HG02870 (cell line): Measurements from ENCODE around the gene GABBR2.
"Not testable (repeated sequence)": the region's sequence is repeated elsewhere in the genome, so short reads cannot be mapped to it uniquely, and the experiment has no call there.

Experiments
- ATAC-seq: cut with Tn5 transposase; IDR thresholded peaks from one replicate; pipeline ENCODE4 v1.9.1; 2021; ENCODE audit warnings: mild to moderate bottlenecking, moderate library complexity; ENCODE audit not compliant: unreplicated experiment

GABBR2 gene

DNA sequence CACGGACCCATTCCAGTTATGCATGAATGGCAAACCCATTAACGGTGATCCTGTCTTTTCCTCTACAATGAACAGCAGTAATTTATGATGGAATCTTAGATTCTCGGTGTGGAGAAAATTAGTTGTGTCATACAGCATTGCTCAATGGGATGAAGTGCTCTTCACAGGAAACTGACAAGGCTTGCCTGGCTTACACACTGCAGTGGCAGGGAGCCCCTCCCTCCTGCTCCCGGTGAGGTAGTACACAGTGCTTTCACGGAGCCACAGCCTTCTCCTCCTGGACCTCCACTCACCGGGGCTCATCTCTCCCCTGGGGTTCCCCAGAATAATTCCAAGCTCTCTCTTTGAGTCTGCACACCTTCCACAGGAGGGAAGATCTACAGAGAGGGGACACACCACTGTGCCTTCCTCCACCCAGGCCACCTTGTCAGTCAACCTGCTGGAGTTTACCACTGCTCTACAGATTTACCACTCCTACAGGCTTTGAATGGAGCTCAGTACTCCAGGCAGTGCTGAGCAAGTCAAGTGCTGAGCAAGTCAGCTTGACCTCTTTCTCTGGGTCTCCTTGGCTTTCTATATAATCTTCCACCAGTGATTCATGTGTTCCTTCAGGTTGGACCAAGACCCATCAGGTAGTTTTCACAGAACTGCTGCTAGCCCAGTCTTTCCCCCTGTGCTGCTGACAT, 394.2 kb downstream of the GABBR2 start:
- ATAC-seq, result no peak

DNA sequence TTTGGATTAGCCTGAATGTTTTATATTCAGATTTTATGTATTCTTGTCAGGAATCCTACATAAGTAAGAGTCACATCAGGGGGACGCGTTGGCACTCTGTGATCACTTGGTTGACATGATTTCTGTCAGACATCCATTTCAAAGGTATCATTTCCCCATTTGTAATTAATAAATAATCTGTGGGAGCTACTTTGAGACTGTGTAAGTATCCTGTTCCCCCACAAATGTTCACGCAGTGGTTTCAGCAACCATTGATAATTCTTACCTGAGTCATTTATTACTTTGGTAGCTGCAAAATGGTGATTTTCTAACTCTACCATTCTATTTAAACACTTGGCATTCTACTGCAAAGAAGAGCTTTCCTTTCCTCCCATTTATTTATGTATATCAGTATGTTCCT, 396.4 kb downstream of the GABBR2 start:
- no peak for ATAC-seq

GRCh38 chr9:98311541-98311940, 397.2 kb downstream of the GABBR2 start:
- ATAC-seq, result no peak

GRCh38 chr9:98310752-98311392, 397.9 kb downstream of the GABBR2 start:
- ATAC-seq, result no peak

DNA sequence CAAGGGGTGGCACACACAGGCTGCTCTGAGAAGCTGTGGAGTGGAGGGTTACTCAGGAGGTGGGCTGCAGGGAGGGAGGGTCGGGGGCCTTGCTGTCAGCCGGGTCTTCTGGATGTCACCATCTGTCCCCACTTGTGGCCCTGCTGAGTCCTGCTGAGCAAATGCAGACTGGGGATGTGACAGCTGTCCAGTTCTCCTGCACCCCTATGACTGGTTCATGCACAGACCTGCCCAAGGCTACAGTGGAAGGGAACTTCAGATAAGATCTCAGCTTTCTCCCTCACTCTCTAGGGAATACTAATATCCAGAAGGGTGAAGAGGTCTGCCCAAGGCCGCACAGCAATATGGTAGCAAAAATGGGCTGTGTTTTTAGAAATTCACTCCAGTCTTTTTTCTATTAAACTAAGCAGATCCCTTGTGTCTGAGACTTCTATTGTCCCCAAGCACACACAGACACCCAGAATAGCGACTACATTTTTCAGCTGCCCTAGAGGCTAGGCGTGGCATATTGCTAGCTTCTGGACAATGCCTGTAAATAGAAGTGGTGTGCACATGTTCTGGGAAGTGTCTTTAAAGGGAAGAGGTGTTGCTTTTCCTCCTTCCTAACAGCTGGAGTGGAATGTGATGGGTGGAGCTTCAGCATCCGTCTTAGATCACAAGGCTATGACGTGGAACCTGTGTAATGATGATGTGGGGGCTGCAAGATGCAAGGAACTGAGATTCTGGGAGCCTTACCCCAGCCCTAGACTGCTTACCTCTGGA, 402.2 kb downstream of the GABBR2 start:
- no peak for ATAC-seq

DNA sequence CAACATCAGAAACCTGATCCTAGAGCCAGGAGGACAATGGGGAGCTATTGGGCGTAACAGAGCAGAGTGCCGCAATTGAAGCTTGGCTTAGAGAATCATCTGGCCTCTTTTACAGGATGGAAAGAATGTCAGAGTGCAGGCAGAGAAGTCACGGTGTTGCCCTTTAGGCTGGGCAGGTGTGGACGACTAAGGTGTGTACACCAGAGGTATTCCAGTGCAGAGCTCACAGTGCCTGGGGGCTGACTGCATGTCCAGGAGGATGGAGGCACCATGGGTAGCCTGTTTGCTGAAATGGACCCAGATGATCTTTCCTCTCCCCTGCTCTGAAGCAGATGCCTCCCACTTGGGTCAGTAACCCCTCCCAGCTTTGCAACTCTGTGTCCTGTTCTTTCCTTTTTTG, 404.4 kb downstream of the GABBR2 start:
- ATAC-seq, result no peak

DNA sequence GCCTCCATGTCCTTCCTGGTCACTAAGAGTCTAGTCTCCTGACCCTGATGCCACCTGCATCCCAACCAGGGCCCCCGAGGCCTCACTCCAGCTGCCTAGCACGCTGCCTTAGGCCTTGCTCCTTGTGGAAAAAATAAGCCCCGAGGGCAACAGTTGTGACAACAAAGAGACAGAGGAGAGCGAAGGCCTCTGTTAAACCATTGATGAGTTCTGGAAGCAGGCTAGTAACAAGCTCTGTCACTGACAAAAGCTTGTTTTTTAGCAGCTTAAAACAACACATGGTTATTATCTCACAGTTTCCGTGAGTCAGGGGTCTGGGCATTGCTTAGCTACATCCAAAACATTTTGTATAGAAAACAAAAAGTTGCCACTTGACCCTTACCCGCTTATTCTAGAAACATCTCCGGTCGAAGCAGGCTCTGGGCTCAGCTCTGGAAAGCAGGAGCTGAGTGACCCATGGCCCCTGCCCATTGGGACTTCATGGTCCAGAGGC, 405.1 kb downstream of the GABBR2 start:
- no peak for ATAC-seq

DNA sequence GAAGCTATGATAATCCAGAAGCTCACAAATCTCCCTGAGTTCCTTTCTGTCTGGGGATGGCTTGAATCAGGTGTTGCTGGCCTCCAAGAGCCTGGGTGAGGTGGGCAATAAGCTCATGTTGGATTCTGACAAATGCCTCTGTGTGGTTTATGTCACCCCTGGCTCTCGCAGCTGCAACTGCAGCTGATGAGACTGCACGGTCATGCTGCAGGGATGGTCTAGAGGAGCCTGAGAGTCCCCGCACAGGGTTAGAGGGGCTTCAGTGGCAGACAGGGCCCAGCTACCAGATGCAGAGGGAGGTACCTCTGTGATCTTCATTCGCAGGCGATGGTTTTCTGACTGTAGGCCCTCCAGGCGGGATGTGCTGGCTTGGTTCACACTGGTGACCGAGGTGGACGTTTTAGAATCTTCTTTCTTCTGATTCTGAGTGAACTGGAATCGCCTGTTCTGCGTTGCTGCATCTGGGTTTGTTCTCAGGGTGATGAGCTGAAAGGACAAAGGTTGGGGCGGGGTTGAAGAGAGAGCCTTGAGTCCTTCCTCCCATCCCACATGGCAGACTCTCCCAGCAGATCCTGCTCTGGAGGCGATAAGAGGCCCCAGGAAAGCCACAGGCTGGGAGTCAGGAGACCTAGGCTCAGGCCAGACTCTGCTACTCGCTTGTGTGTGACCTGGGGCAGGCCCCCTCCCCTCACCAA, 405.6 kb downstream of the GABBR2 start:
- no peak for ATAC-seq

DNA sequence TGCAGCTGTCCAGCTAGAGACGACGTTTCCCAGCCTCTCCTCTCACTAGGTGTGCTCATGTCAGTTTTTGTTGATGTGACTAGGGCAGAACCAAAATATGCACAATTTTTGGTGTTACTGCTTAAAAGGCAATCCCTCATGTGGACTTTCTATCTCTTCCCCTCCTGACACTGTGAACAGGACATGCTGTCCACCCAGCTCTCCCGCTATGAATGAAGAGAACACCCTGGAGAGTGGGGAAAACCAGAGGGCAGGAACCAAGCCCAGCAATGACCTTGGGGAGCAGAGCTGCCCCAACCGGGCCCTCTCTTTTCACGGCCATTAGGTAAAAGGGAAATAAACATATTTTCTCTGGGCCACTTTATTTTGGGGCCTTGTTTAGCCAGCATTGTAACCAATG, 406.6 kb downstream of the GABBR2 start:
- ATAC-seq, result no peak

DNA sequence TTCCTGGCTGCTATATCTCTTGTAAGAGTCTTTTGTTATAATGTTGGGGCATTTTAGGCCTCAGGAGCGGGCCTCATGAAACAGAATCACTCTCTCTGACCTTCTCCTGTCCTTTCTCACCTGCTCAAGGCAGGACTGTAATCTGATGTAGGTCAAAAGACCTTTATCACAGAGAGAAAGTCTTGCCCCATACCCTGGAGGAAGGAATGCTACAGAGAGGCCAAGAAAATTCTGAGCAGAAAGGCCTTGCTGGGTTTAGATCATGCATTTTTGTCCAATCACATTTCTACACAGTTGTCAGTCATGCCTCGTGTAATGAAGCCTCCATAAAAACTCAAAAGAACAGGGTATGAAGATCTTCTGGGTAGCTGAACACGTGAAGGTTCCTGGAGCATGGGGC, 408.1 kb downstream of the GABBR2 start:
- ATAC-seq, result no peak

DNA sequence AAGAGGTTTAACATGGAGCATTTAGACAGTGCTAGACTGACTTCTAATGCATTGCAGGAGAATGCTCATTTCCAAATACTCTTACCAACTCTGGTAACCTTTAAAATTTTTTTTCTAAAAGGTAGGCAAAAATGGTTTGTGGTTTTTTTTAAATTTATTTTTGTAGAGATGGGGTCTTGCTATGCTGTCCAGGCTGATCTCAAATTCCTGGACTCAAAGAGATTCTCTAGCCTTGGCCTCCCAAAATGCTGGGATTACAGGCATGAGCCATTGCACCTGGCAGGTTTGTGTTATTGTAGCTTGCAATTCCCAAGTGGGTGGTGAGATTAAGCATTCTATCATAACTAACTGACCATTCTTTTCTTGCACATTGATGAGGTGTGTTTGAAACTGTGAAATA, 410.3 kb downstream of the GABBR2 start:
- no peak for ATAC-seq

DNA sequence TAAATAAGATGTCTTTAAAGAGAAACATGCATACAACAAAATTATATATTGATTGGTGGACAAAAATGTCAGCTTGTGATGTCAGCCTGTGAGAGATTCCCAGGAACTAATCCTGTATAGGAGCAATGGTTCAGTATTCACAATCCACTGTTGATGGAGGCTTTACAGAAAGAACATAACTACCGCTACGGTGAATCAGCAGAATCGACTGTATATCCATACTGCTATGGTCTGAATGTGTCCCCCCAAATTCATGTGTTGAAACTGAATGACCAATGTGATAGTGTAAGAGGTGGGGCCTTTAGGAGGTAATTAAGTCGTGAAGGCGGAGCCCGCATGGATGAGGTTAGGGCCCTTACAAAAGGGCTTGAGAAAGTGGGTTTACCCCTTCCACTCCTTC, 412.9 kb downstream of the GABBR2 start:
- ATAC-seq, result no peak

GRCh38 chr9:98291820-98292219, 416.9 kb downstream of the GABBR2 start:
- no peak for ATAC-seq

- no peak for ATAC-seq
Measured at GRCh38 chr9:98290411-98290810, 418.3 kb downstream of the GABBR2 start.

GRCh38 chr9:98289614-98290201, 419.0 kb downstream of the GABBR2 start:
- no peak for ATAC-seq

DNA sequence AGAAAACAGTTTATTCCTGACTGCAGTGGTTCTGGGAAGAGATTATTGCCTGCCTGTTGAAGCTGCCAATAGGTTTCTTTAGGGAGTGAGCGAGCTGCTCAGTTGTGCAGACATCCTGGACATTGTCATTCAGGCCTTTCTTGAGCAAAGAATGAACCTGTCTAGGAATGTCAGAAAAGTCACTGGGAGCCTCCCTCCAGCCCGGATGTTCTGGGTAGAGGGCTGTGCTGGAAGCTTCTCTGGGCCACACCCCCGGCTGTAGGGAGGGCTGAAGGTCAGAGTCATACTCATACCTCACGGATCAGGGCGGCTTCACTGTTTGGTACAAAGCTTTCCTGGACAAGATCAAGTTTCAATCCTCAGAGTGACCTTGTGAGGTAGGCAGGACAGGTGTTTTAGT, 419.9 kb downstream of the GABBR2 start:
- ATAC-seq, result no peak

DNA sequence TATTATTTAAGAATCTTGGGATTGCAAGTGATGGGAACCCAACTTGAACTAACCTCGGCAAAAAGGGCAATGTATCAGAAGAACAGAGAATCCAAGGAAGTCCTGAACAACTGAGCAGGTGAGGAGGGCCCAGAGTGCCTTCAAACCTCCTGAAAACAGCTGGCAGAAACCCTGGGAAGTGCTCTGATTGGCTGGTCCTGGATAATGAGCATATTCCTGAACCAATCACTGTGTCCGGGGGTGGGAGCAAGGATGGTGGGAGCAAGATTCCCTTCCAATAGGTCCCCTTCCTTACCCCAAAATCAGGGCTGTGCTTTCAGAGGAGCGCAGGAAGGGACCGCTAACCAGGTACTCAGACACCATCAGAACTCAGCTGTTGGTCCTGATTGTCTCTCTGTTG, 421.4 kb downstream of the GABBR2 start:
- no peak for ATAC-seq

DNA sequence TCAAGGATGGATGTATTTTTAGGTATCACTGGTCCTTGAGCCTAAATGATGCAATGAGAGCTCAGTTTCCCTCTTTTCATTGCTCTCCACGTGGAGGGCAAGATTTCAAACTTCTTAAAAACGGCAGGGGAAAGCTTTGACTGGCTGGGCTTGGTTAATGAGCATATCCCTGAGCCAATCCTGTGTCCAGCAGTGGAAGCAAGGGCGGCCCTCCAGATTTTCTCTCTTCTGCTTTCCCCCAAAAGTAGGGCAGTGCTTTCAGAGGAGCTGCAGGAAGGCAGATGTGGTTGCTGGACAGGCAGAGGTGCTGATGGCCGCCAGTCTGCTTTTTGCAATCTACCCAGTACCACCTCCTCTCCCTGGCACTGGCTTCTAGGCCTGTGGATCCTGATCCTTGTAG, 423.3 kb downstream of the GABBR2 start:
- no peak for ATAC-seq

DNA sequence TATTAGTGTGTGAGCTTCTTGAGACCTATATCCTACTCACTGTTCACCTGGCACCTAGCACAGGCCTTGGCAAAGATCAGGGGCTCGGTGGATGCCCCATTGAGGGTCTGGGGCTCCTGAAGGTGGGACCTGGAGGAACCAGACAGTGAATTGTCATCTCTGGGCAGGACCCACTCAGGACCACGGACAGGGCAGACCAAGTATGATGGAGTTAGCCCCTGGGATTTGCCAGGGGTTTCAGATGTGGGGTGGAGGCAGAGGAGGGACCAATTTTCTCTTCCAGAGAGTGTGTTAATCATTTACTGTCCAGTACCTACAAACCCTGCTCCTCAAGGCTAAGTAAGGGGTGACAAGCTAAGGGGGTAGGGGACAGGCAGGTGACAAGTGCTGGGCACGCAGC, 424.0 kb downstream of the GABBR2 start:
- ATAC-seq, result no peak

- ATAC-seq, result not testable (repeated sequence)
Measured at GRCh38 chr9:98283143-98283542, 425.6 kb downstream of the GABBR2 start.

DNA sequence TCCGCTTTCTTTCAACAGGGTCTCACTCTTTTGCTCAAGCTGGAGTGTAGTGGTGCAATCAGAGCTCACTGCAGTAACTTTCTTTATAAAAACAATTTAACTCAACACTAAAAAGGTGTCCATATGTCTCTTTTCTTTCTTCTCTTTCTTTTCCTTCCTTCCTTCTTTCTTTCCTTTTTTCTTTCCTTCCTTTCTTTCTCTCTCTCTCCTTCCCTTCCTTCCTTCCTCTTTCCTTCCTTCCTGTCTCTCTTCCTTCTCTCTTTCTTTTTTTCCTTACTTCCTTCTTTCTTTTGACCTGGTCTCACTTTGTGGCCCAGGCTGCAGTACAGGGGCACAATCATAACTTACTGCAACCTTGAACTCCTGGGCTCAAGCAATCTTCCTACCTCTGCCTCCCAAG, 427.5 kb downstream of the GABBR2 start:
- no peak for ATAC-seq
